Body of pancreas (tissue), 4 donors: Measurements from ENCODE around the gene ZC3HAV1. TPM values are rescaled to one million over a fixed set of nuclear protein-coding genes. Genes with fewer than 3 reads are reported as not detected.
A peak's percentile ranks its signal among the peaks of the same experiment; 100 is the strongest.

ENCODE experiments used
- ATAC-seq: fragments of 150-250 bp; one replicate; pipeline ENCODE4 v1.9.1; 2016
- DNase-seq, 4 donors: peaks; one replicate each; pipeline ENCODE4 v3.0.0-alpha.2; 2019
- H3K27ac ChIP-seq, 4 donors: fragments of 200-600 bp; sonication (generic); 1 replicate in 3 of 4; 2 replicates in 1 of 4; pipeline versions ENCODE4 v1.5.1 to v1.6.1; 2016 to 2019; ENCODE audit warnings: mild to moderate bottlenecking in 1 of 4, mixed read lengths in 1 of 4, moderate library complexity in 1 of 4
- H3K27me3 ChIP-seq, 2 donors: fragments of 200-600 bp; sonication (generic); one replicate each; pipeline ENCODE4 v1.6.0; 2016; ENCODE audit warnings: mild to moderate bottlenecking in 1 of 2
- H3K36me3 ChIP-seq, 2 donors: fragments of 200-600 bp; sonication (generic); replicated peaks in 1 of 2; 2 replicates each; pipeline ENCODE4 v1.5.1; 2016; ENCODE audit warnings: low read depth in 2 of 2; ENCODE audit not compliant: insufficient read depth in 1 of 2
- H3K4me1 ChIP-seq: fragments of 200-600 bp; sonication (generic); one replicate; pipeline ENCODE4 v1.6.0; 2016
- H3K4me3 ChIP-seq, 2 donors: fragments of 200-600 bp; sonication (generic); 1 replicate in 1 of 2; 2 replicates in 1 of 2; pipeline ENCODE4 v1.5.1; 2016 to 2019
- H3K9me3 ChIP-seq, 3 donors: fragments of 200-600 bp; sonication (generic); 1 replicate in 2 of 3; 2 replicates in 1 of 3; pipeline ENCODE4 v1.5.1; 2016
- CTCF ChIP-seq, 7 experiments: fragments of 450-650 bp in 4 of 7; fragments of 200-600 bp in 3 of 7; sonication (generic) in 3 of 7; IDR thresholded peaks; one replicate each; pipeline ENCODE4 v1.5.1; 2016 to 2019; ENCODE audit warnings: antibody characterized with exemption in 7 of 7
- POLR2A ChIP-seq, 3 donors: fragments of 450-650 bp; IDR thresholded peaks; one replicate each; pipeline ENCODE4 v1.6.1; 2016; ENCODE audit warnings: antibody characterized with exemption in 3 of 3, mild to moderate bottlenecking in 2 of 3
- WGBS, 2 donors: methylation state at CpG; one replicate each; pipeline ENCODE4 v1.1.5; 2017; 5-methylcytosine and 5-hydroxymethylcytosine counted together
- intact Hi-C: fragments of 100-400 bp; cut with DNase I; formaldehyde crosslinking; loops from one replicate; pipeline ENCODE4 v1.15.1; 2023
- total RNA-seq, 2 donors: library from RNA; depleted of rRNA; stranded (reverse); fragments of >200 nt; gene quantifications; one replicate each; pipeline ENCODE4 v1.1.0, GENCODE V29; 2016

The ZC3HAV1 gene
- total RNA-seq, 2 donors from 2014 or later = 13.5 to 14.5 TPM

GRCh38 chr7:139023076-139023475 lies 86.4 kb downstream of the ZC3HAV1 start:
- 76 to 84% methylated on average over 5 of the region's 5 CpGs for WGBS, 2 donors
- intact Hi-C loops = no loop called here
- H3K27me3 ChIP-seq = no peaks in the 10 kb centered on the region

GRCh38 chr7:139022286-139022685 lies 87.2 kb downstream of the ZC3HAV1 start:
- Histone ChIP-seq H3K4me3 (no peak overlapping the region), H3K27ac (no peak overlapping the region), H3K4me1 (no peaks in the 10 kb centered on the region), H3K9me3 (no peaks in the 10 kb centered on the region), H3K36me3 (peaks cover 0 to 3% of the 10 kb centered on the region in 2 donors), H3K27me3 (no peaks in the 10 kb centered on the region)
- intact Hi-C loops = no loop called here
- TF ChIP-seq CTCF (IDR thresholded peaks at IDR 0.05) (no peak), POLR2A (IDR thresholded peaks at IDR 0.05) (no peak)
- no peak for DNase-seq
- 64 to 84% methylated on average over 4 of the region's 4 CpGs for whole genome bisulfite sequencing, 2 donors
- no peak for ATAC-seq

More at GRCh38 chr7:139023076-139023475, 86.4 kb downstream of the ZC3HAV1 start:
- Histone ChIP-seq H3K4me3 (no peak overlapping the region), H3K36me3 (peaks cover 0 to 5% of the 10 kb centered on the region in 2 donors), H3K27ac (no peak overlapping the region), H3K4me1 (no peaks in the 10 kb centered on the region), H3K9me3 (no peaks in the 10 kb centered on the region)
- TF ChIP-seq POLR2A (IDR thresholded peaks at IDR 0.05) (no peak), CTCF (IDR thresholded peaks at IDR 0.05) (no peak)
- no peak for ATAC-seq
- no peak for DNase-seq

- no peaks in the 10 kb centered on the region for H3K4me1 ChIP-seq
- TF ChIP-seq CTCF (IDR thresholded peaks at IDR 0.05) (no peak), POLR2A (IDR thresholded peaks at IDR 0.05) (no peak)
- no peak overlapping the region for H3K27ac ChIP-seq
- DNase-seq = no peak
- no peaks in the 10 kb centered on the region for H3K27me3 ChIP-seq
- H3K4me3 ChIP-seq = no peak overlapping the region
- intact Hi-C loops = no loop called here
- 60 to 74% methylated on average over 3 of the region's 3 CpGs for WGBS, 2 donors
- ATAC-seq = no peak
- H3K9me3 ChIP-seq = no peaks in the 10 kb centered on the region
- peaks cover 0 to 3% of the 10 kb centered on the region in 2 donors for H3K36me3 ChIP-seq
Measured at GRCh38 chr7:139018910-139019309, 90.6 kb downstream of the ZC3HAV1 start.

- peak; percentile 55 for ATAC-seq
- intact Hi-C loops = no loop called here
- Histone ChIP-seq H3K4me1 (no peaks in the 10 kb centered on the region), H3K27ac (no peak overlapping the region), H3K36me3 (no peaks in the 10 kb centered on the region), H3K9me3 (no peaks in the 10 kb centered on the region), H3K27me3 (no peaks in the 10 kb centered on the region), H3K4me3 (no peak overlapping the region)
- DNase-seq = peak; percentile 55 to 71 (median 68)
- WGBS, 2 donors = 19 to 22% methylated on average over 7 of the region's 7 CpGs
- peak; percentile 29 to 62 (median 55) for TF ChIP-seq CTCF (IDR thresholded peaks at IDR 0.05)
- TF ChIP-seq POLR2A (IDR thresholded peaks at IDR 0.05) = no peak
Measured at GRCh38 chr7:139016931-139017511, 92.5 kb downstream of the ZC3HAV1 start.

GRCh38 chr7:139011373-139011772 lies 98.1 kb downstream of the ZC3HAV1 start:
- H3K36me3 ChIP-seq = no peaks in the 10 kb centered on the region
- no peaks in the 10 kb centered on the region for H3K27me3 ChIP-seq
- no peak overlapping the region for H3K27ac ChIP-seq
- ATAC-seq (no peak), DNase-seq (no peak)
- no peak overlapping the region for H3K4me3 ChIP-seq
- TF ChIP-seq CTCF (IDR thresholded peaks at IDR 0.05) (no peak), POLR2A (IDR thresholded peaks at IDR 0.05) (no peak)
- intact Hi-C loops = no loop called here
- H3K4me1 ChIP-seq = no peaks in the 10 kb centered on the region
- 82 to 83% methylated on average over 3 of the region's 3 CpGs for WGBS, 2 donors
- no peaks in the 10 kb centered on the region for H3K9me3 ChIP-seq
